B cell (primary cell): ENCODE measurements around the gene THEMIS.

Experiments
- CTCF ChIP-seq: fragments of 200-600 bp; IDR thresholded peaks from one replicate; pipeline ENCODE4 v1.8.0; 2022; ENCODE audit warnings: antibody characterized with exemption, mild to moderate bottlenecking
- EZH2 ChIP-seq: IDR thresholded peaks from 2 replicates; pipeline ENCODE4 v1.6.1; 2012; ENCODE audit warnings: borderline replicate concordance, low read depth, mild to moderate bottlenecking, moderate library complexity, low read length; ENCODE audit not compliant: insufficient read depth, poor library complexity, severe bottlenecking

- TF ChIP-seq CTCF (no peak), EZH2 (no peak)
Observed at GRCh38 chr6:127768223-127768622, 132.6 kb downstream of the THEMIS start.
